ENCODE data around the gene SMCO2.
A peak's percentile ranks its signal among the peaks of the same experiment; 100 is the strongest.

Gene SMCO2

DNA sequence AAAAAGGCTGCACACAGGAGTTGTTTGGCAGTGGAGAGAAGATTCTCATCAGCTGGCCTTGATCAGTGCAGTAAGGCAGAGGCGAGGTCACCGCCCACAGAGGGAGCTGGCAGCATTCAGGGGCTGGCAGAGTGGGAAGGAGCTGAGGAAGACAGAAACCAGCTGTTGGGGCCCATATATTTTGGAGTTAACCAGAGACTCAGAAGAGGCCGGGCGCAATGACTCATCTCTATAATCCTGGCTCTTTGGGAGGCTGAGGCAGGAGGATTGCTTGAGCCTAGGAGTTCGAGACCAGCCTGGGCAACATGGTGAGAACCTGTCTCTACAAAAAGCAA is 17.7 kb downstream of the SMCO2 start:
- ATAC-seq (replicated peaks) (no peak), DNase-seq (no peak)
- Mint-ChIP-seq H3K4me3 (no peak overlapping the region), H3K36me3 (peaks cover 0 to 4% of the 10 kb centered on the region in 2 donors), H3K4me1 (peaks cover 18 to 25% of the 10 kb centered on the region in 2 donors), H3K9me3 (no peaks in the 10 kb centered on the region), H3K27ac (no peak overlapping the region), H3K27me3 (peaks cover 0 to 2% of the 10 kb centered on the region in 2 donors)

DNA sequence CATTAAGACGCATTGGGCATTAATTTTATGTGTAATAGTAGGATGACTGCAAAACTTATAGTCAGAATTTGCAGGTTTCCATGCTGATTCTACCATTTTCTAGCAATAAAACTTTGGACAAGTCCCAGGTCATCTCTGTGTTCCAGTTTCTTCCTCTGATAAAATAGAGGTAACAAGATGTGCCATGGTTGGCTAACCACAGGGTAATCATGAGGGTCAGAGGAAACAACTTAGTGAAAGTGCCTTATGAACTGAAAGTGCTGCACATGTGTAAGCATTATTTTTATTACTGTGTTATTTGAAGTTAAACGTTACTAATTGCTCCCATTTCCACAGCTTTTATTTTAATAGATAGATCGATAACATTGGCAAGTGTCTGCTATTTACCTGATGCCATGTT is 21.1 kb downstream of the SMCO2 start:
- Mint-ChIP-seq H3K27ac (no peak overlapping the region), H3K4me3 (no peak overlapping the region), H3K9me3 (no peaks in the 10 kb centered on the region), H3K4me1 (peaks cover 6 to 12% of the 10 kb centered on the region in 2 donors), H3K36me3 (peaks cover 0 to 4% of the 10 kb centered on the region in 2 donors), H3K27me3 (no peaks in the 10 kb centered on the region)
- ATAC-seq (replicated peaks) = no peak
- no peak for DNase-seq

DNA sequence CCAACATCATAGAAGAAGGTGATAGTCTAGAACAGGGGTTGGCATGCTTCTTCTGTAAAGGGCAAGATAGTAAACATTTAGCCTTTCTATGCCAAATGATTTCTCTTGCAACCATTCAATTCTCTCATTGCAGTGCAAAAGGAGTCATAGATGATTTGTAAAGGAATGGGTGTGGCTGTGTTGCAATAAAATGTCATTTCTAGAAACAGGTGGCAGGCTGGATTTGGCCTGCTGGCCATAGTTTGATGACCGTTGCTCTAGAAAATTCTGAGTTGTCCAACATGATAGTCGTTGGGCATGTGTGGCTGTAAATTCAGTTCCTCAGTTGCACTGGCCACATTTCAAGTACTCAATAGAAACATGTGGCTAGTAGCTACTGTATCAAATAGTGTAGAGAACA is 21.7 kb downstream of the SMCO2 start:
- Mint-ChIP-seq H3K27ac (no peak overlapping the region), H3K4me1 (peaks cover 6 to 12% of the 10 kb centered on the region in 2 donors)

DNA sequence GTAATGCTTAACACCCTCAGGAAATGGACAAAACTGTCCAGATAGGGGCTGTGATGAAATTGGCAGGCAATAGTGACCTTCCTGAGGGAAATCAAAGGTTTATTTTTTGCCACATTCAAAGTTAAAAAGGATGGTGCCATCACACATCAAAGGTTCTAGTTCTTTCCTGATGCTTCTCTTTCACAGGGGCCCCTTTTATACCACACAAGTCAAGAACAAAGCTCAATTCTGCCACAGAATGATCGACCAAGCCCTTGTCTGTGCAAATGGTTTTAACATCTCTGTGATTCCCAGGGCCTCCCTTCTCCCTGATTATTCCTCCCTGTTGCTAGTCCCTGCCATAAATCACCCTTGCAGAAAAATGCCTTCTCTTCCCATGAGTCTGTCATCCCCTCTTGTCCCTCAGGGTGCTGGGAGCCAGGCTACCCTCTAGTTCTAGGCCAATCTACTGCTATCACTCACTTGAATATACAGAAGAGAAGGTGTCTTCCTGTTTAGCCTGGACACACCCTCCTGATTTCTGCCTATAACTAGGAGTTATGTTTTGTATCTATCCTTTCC is 22.7 kb downstream of the SMCO2 start:
- Mint-ChIP-seq H3K36me3 (peaks cover 0 to 3% of the 10 kb centered on the region in 2 donors), H3K4me3 (no peak overlapping the region), H3K27me3 (no peaks in the 10 kb centered on the region), H3K4me1 (peaks cover 4 to 12% of the 10 kb centered on the region in 2 donors), H3K27ac (no peak overlapping the region), H3K9me3 (no peaks in the 10 kb centered on the region)
- ATAC-seq (replicated peaks) = no peak
- DNase-seq = no peak

More for the DNA sequence above, 21.7 kb downstream of the SMCO2 start:
- no peak overlapping the region for H3K4me3 Mint-ChIP-seq
- no peak for ATAC-seq (replicated peaks)
- H3K9me3 Mint-ChIP-seq = no peaks in the 10 kb centered on the region
- H3K36me3 Mint-ChIP-seq = peaks cover 0 to 5% of the 10 kb centered on the region in 2 donors
- H3K27me3 Mint-ChIP-seq = no peaks in the 10 kb centered on the region
- no peak for DNase-seq

DNA sequence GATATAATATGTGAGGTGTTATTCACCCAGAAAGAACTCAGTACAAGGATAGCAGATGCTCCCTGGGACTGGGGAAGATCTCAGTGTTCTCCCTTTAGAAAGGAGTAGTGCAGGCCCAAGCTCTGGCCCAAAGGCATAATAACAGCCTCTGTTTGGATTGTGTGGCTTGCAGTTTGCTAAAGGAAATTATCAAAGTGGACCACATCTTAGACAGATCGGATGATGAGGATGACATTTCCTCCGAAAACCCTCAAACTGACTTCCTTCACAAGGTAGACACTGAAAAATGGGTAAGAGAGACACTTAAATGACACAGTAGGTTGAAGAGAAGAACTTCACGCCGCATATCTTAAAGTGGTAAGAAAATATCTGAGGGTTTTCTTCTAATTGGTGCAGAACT is 26.1 kb downstream of the SMCO2 start:
- H3K27me3 Mint-ChIP-seq = no peaks in the 10 kb centered on the region
- peaks cover 16 to 18% of the 10 kb centered on the region in 2 donors for H3K9me3 Mint-ChIP-seq
- peaks cover 0 to 4% of the 10 kb centered on the region in 2 donors for H3K4me1 Mint-ChIP-seq
- ATAC-seq (replicated peaks) (no peak), DNase-seq (no peak)
- H3K27ac Mint-ChIP-seq = no peak overlapping the region
- H3K4me3 Mint-ChIP-seq = no peak overlapping the region
- H3K36me3 Mint-ChIP-seq = peaks cover 12 to 31% of the 10 kb centered on the region in 2 donors

GRCh38 chr12:27474344-27474743 is 27.8 kb downstream of the SMCO2 start:
- DNase-seq (no peak), ATAC-seq (replicated peaks) (no peak)
- Mint-ChIP-seq H3K9me3 (peaks cover 24% of the 10 kb centered on the region in 2 donors), H3K36me3 (peaks cover 16 to 40% of the 10 kb centered on the region in 2 donors), H3K27ac (no peak overlapping the region), H3K4me1 (no peaks in the 10 kb centered on the region), H3K27me3 (no peaks in the 10 kb centered on the region), H3K4me3 (no peak overlapping the region)

DNA sequence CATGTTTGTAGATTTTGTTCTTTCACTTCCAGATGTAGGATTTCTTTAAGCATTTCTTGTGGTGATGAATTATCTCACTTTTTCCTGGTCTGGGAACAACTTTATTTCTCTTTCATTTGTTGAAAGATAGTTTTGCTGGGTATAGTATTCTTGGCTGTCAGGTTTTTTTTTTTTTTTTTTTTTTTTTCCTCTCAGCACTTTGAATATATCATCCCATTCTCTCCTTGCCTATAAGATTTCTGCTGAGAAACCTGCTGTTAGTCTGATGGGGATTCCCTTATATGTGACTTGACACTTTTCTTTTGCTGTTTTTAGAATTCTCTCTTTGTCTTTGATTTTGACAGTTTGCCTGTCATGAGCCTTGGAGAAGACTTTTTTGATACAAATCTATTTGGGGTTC is 30.5 kb downstream of the SMCO2 start:
- no peak for ATAC-seq (replicated peaks)
- Mint-ChIP-seq H3K27ac (no peak overlapping the region), H3K4me3 (no peak overlapping the region), H3K4me1 (peaks cover 0 to 6% of the 10 kb centered on the region in 2 donors), H3K36me3 (peaks cover 23 to 53% of the 10 kb centered on the region in 2 donors), H3K27me3 (no peaks in the 10 kb centered on the region), H3K9me3 (peaks cover 24 to 28% of the 10 kb centered on the region in 2 donors)
- no peak for DNase-seq

- ATAC-seq (replicated peaks) (no peak), DNase-seq (no peak)
- Mint-ChIP-seq H3K4me1 (peaks cover 0 to 6% of the 10 kb centered on the region in 2 donors), H3K36me3 (peaks cover 23 to 50% of the 10 kb centered on the region in 2 donors), H3K9me3 (peaks cover 24 to 28% of the 10 kb centered on the region in 2 donors), H3K4me3 (no peak overlapping the region), H3K27ac (no peak overlapping the region), H3K27me3 (no peaks in the 10 kb centered on the region)
Measured at GRCh38 chr12:27478949-27479348, 32.4 kb downstream of the SMCO2 start.

DNA sequence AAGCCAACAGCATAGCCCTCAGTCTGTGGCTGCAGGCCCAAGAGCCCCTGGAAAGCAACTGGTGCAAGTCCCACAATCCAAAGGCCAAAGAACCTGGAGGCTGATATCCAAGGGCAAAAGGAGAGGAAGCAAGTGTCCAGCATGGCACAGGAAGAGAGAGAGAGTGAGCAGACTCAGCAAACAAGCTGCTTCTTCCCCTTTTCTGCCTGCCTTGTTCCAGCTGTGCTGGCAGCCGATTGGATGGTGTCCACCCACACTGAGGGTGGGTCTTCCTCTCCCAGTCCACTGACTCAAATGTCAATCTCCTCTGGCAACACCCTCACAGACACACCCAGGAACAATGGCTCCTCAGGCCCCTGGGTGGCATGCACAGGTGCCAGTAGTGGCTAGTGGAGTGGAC is 33.5 kb downstream of the SMCO2 start:
- Mint-ChIP-seq H3K36me3 (peaks cover 23 to 47% of the 10 kb centered on the region in 2 donors), H3K9me3 (peaks cover 24% of the 10 kb centered on the region in 2 donors), H3K27ac (no peak overlapping the region), H3K4me3 (no peak overlapping the region), H3K4me1 (peaks cover 0 to 6% of the 10 kb centered on the region in 2 donors), H3K27me3 (no peaks in the 10 kb centered on the region)
- ATAC-seq (replicated peaks) (no peak), DNase-seq (no peak)

- Mint-ChIP-seq H3K9me3 (peaks cover 4% of the 10 kb centered on the region in 2 donors), H3K4me3 (no peak overlapping the region), H3K27ac (no peak overlapping the region), H3K36me3 (peaks cover 9 to 12% of the 10 kb centered on the region in 2 donors), H3K27me3 (peaks cover 0 to 8% of the 10 kb centered on the region in 2 donors), H3K4me1 (no peaks in the 10 kb centered on the region)
- ATAC-seq (replicated peaks) (no peak), DNase-seq (no peak)
Measured at GRCh38 chr12:27486961-27487360, 40.4 kb downstream of the SMCO2 start.

- H3K36me3 Mint-ChIP-seq = peaks cover 9 to 12% of the 10 kb centered on the region in 2 donors
- no peak overlapping the region for H3K4me3 Mint-ChIP-seq
- peaks cover 0 to 8% of the 10 kb centered on the region in 2 donors for H3K27me3 Mint-ChIP-seq
- DNase-seq = no peak
- no peaks in the 10 kb centered on the region for H3K4me1 Mint-ChIP-seq
- H3K27ac Mint-ChIP-seq = no peak overlapping the region
- no peak for ATAC-seq (replicated peaks)
- H3K9me3 Mint-ChIP-seq = peaks cover 4% of the 10 kb centered on the region in 2 donors
Measured at GRCh38 chr12:27488479-27488878, 41.9 kb downstream of the SMCO2 start.

DNA sequence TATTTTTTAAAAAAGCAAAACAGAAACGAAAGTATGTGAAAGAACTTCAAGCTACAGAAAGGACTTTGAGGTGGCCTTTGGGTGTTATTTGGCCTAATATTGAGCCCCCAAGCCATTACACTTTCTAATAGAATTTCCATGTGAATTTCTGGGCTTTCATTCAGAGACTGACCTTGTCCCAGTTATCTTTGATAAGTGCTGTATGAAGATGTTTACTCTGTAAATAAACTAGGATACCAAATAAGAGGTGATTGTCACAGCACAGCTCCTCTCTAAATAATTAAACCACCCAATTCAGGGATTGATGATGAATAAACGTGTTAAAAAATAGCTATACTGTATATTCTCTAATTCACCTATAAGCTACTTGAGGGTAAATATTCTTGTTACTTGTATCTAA is 44.7 kb downstream of the SMCO2 start:
- Mint-ChIP-seq H3K9me3 (peaks cover 4% of the 10 kb centered on the region in 2 donors), H3K27ac (no peak overlapping the region), H3K27me3 (peaks cover 0 to 8% of the 10 kb centered on the region in 2 donors), H3K4me1 (no peaks in the 10 kb centered on the region), H3K4me3 (no peak overlapping the region), H3K36me3 (peaks cover 7 to 8% of the 10 kb centered on the region in 2 donors)
- ATAC-seq (replicated peaks) (no peak), DNase-seq (no peak)

DNA sequence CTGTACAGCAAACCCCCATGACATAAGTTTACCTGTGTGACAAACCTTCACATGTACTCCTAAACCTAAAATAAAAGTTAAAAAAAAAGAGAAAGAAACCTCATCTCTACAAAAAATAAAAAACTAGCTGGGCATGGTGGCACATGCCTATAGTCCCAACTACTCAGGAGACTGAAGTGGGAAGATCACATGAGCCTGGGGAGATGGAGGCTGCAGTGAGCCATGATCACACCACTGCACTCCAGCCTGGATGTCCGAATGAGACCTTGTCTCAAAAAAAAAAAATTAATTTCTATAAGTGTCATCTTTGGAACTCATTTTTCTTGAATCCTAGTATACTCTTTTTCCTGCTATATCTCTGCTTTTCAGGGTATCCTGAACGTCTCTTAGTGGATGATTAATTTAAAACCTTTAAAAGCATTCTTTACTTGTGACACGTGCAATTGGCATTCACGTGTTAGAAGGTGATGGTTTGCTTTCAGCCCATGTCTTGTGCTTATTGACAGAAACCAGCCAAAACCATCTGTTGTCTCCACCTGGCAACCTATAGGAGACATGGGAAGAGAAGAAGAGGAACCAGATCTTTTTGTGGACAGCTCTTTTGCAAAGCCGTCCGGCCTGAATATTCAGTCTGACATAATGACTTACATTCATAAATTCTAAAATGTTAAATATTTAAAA is 46.9 kb downstream of the SMCO2 start:
- Mint-ChIP-seq H3K27ac (no peak overlapping the region), H3K9me3 (peaks cover 2 to 4% of the 10 kb centered on the region in 2 donors), H3K4me3 (no peak overlapping the region), H3K4me1 (peaks cover 4 to 7% of the 10 kb centered on the region in 2 donors), H3K36me3 (peaks cover 10 to 11% of the 10 kb centered on the region in 2 donors), H3K27me3 (peaks cover 0 to 11% of the 10 kb centered on the region in 2 donors)
- ATAC-seq (replicated peaks) (no peak), DNase-seq (no peak)

DNA sequence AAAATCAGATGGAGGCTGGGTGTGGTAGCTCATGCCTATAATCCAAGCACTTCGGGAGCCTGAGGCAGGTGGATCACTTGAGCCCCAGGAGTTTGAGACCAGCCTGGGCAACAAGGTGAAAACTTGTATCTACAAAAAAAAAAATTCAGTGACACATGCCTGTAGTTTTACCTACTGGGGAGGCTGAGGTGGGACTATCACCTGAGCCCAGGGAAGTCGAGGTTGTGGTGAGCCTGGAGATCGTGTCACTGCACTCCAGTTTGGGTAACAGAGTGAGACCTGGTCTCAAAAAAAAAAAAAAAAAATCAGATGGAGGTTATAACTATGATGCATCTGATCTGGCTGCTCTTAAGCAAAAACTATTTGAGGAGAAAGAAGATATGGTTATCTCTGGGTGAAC is 50.9 kb downstream of the SMCO2 start:
- ATAC-seq (replicated peaks) = no peak
- Mint-ChIP-seq H3K4me1 (peaks cover 4 to 7% of the 10 kb centered on the region in 2 donors), H3K36me3 (peaks cover 3 to 8% of the 10 kb centered on the region in 2 donors), H3K27ac (no peak overlapping the region), H3K27me3 (peaks cover 0 to 4% of the 10 kb centered on the region in 2 donors), H3K4me3 (no peak overlapping the region), H3K9me3 (no peaks in the 10 kb centered on the region)
- no peak for DNase-seq

DNA sequence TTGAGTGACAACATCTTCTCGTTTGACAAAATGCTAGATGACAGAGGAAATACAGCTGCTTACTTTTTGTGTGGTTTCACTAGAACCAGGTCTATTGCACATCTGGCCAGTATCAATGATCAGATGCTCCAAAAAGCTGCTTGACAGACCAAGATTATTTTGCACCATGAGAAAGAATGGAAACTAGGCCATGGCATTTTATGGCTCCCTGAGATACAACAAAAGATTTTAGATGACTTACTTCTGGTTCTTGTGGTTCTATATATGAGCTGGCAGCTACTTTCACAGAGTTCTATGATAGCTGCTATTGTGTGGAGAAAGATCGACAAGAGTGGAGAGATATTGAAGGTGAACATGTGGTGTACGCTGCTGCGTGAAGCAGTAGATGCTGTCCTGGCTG is 51.6 kb downstream of the SMCO2 start:
- Mint-ChIP-seq H3K27ac (no peak overlapping the region), H3K36me3 (peaks cover 3 to 8% of the 10 kb centered on the region in 2 donors), H3K9me3 (peaks cover 0 to 2% of the 10 kb centered on the region in 2 donors), H3K4me1 (peaks cover 4 to 7% of the 10 kb centered on the region in 2 donors), H3K27me3 (peaks cover 0 to 4% of the 10 kb centered on the region in 2 donors), H3K4me3 (no peak overlapping the region)
- peak; percentile 78 to 86 for ATAC-seq (replicated peaks)
- DNase-seq = no peak
